GM21529 (cell line): ENCODE measurements around the gene PLEKHF1.
"Not testable (repeated sequence)": the region's sequence is repeated elsewhere in the genome, so short reads cannot be mapped to it uniquely, and the experiment has no call there.

Source experiments
- ATAC-seq: cut with Tn5 transposase; IDR thresholded peaks from one replicate; pipeline ENCODE4 v1.9.1; 2021; ENCODE audit not compliant: unreplicated experiment

Gene PLEKHF1

GRCh38 chr19:29697523-29698261, 32.4 kb downstream of the PLEKHF1 start:
- ATAC-seq = no peak

- ATAC-seq = no peak
Measured at GRCh38 chr19:29699861-29700260, 34.6 kb downstream of the PLEKHF1 start.

GRCh38 chr19:29700498-29700897, 35.2 kb downstream of the PLEKHF1 start:
- no peak for ATAC-seq

GRCh38 chr19:29702161-29702962, 37.1 kb downstream of the PLEKHF1 start:
- no peak for ATAC-seq

GRCh38 chr19:29702963-29703320, 37.7 kb downstream of the PLEKHF1 start:
- no peak for ATAC-seq

GRCh38 chr19:29704562-29705558, 39.6 kb downstream of the PLEKHF1 start:
- ATAC-seq = peak; percentile 67

GRCh38 chr19:29705706-29706105, 40.4 kb downstream of the PLEKHF1 start:
- ATAC-seq = no peak

GRCh38 chr19:29706635-29707034, 41.4 kb downstream of the PLEKHF1 start:
- ATAC-seq = no peak

- ATAC-seq = no peak
Measured at GRCh38 chr19:29708554-29709439, 43.5 kb downstream of the PLEKHF1 start.

GRCh38 chr19:29709440-29709798, 44.2 kb downstream of the PLEKHF1 start:
- not testable (repeated sequence) for ATAC-seq

- no peak for ATAC-seq
Measured at GRCh38 chr19:29711584-29712132, 46.4 kb downstream of the PLEKHF1 start.

- no peak for ATAC-seq
Measured at GRCh38 chr19:29712744-29713516, 47.7 kb downstream of the PLEKHF1 start.

GRCh38 chr19:29714371-29714952, 49.2 kb downstream of the PLEKHF1 start:
- peak; percentile 11 for ATAC-seq

- ATAC-seq = peak; percentile 73
Measured at GRCh38 chr19:29714953-29715700, 49.9 kb downstream of the PLEKHF1 start, which contains the start of gene C19orf12. Gene C19orf12, minus strand, starts transcription at chr19:29715261. Its CDS starts 6,848 bp downstream, at chr19:29708413.

- no peak for ATAC-seq
Measured at GRCh38 chr19:29715701-29716581, 50.7 kb downstream of the PLEKHF1 start.

- ATAC-seq = no peak
Measured at GRCh38 chr19:29717051-29717450, 51.8 kb downstream of the PLEKHF1 start.

GRCh38 chr19:29724102-29724641, 58.9 kb downstream of the PLEKHF1 start:
- ATAC-seq = no peak
